SW 1271 (cell line): ENCODE data around the gene IL1RL1.
A peak's percentile ranks its signal among the peaks of the same experiment; 100 is the strongest.

Experiments used
- DNase-seq, 2 experiments: peaks; one replicate each; lab custom pipeline; 2025; lab: John Stamatoyannopoulos, UW

The IL1RL1 gene

DNA sequence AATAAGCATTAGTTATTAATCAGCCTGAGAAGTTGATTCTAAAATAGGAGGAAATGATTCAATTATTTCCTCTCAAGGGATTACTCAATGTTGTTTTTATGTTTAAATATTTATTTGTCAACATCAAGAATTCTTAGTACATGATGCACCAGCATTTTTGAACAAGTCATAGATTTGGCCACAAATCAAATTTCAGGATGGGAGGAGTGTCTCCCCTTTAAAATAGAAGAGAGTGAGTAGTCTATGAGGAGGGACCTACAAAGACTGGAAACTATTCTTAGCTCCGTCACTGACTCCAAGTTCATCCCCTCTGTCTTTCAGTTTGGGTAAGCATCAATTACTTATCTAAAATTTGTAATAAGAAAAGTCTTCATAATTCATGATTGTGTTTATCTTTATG, 25.6 kb downstream of the IL1RL1 start:
- DNase-seq: no peak

DNA sequence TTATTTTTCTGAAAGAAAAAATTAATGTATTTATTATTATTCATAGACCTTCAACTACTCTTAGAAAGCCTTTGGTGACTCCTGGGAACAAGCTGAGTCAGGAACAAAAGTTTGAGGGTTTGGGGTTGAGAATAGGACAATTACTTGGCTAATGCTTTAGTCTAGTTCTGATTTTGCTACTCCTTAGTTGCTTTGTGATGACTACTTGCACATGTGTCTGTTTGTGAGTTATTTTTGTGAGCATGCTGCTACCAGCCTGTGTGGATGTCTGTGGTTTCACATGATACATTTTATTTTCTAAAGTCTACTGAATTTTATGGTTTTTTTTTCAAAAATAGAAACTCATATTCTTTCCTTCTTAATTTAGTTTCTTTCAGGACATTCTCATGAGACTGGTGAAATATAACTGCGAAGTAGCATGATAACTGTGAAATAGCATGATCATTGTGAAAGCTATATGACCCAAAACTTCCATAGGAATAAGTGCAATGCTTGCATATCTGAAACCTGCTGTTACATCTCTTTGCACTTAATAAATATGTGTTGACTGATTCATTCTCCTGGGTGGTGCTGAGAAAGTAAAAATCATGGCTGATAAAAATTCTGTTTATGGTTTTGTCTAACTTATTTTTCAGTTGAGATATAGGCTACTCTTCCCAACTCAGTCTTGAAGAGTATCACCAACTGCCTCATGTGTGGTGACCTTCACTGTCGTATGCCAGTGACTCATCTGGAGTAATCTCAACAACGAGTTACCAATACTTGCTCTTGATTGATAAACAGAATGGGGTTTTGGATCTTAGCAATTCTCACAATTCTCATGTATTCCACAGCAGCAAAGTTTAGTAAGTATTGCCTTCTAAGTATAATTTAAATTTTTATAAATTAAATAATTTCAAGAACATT, 26.4 kb downstream of the IL1RL1 start:
- no peak for DNase-seq

DNA sequence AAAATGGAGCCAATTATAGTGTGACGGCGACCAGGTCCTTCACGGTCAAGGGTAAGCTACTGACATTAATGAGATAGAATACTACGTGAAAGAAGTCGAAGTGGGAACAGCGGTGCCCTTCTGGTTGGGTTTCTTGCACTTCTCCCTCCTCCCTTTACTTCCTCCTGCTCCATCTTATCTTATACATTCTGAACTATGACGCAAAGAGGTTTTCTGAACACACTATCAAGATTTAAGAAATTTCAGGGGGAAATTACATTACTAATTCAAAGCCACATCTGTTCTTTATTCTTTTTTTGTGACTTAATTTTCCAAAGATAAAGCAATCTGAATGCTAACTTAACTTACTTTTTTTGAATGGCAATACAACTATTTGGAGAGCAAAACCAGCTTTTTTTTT, 29.4 kb downstream of the IL1RL1 start:
- DNase-seq: no peak

DNA sequence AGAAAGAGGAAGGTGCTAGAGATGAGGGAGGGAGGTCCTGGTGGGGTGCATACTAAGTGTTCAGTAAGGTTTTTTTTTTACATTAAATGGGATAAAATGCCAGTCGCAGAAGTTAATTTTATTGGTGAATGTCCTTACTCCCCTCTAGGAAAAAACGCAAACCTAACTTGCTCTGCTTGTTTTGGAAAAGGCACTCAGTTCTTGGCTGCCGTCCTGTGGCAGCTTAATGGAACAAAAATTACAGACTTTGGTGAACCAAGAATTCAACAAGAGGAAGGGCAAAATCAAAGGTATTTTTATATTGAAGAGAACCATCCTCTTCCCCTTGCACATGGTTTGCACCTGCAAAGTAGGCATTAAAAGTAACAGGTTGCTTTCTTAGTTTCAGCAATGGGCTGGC, 31.5 kb downstream of the IL1RL1 start:
- no peak for DNase-seq

DNA sequence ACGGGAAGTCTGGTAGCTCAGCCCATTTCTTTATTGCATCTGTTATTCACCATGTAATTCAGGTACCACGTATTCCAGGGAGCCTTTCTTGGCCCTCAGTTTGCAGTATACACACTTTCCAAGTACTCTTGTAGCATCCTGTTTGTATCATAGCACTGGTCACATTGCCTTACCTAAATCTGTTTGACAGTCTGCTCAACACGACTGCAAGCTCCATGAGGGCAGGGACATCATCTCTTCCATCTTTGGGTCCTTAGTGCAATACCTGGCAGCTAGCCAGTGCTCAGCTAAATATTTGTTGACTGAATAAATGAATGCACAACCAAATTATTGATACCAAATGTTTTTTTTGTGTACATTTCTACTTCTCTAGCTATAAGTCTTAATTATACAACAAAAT, 33.0 kb downstream of the IL1RL1 start:
- DNase-seq: no peak

DNA sequence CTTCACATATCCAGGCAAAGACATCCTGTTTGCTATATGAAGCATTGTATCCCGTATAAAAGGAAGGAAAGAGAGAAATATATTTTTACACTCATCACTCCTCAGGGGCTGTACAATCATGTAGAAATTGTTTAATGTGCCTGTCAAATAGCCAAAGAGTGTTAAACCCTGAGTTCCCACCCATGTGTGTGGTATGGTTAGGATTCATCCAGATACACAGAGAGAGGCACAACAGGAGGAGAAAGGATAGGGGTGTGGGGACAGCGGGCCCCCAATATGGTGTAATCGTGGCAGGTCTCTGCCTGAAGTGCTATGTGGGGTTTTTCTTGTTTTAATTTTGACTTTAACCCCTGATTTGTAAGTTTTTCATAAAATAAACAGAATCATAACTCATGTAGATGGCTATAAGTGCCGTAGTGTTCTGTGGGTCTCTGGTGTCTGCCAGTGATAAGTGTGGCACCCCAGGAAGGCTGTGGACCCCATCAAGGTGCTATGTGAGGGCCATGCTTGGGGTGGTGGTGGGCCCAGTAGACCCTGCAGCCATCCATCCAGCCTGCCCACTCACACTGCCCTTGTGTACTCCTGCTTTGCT, 34.1 kb downstream of the IL1RL1 start:
- no peak for DNase-seq

DNA sequence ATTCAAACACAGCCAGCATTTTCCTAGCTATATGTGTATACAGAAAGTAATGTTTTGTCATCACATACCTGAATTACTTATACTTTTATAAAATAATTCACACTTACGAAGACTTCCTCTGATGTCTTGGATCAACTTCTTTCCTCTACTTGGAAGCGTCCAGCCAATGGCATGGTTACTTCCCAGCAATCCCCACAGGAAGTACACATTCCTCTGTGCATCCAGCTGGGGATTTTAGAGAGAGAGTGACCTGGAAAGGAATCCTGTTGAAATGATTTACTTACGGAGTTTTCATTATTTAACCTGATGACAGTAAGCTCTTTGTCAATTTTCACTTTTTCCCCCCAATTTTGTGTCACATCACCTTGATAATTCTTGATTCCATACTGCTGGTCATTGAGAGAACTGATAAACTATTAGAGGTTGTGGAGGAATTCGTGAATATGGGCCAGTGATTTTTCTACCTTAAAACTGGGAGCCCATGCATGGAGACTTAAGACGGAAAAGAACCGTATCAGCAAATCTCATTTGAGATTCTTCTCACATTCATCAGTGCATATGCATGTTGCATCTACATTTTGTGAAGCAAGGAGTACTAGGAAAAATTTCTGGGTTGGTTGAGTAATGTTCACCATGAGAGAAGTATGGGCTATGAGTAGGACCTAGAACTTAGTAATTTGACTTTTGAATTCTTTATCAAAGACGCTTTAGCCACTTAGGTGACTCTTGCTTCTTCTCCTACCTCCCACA, 35.2 kb downstream of the IL1RL1 start:
- no peak for DNase-seq

DNA sequence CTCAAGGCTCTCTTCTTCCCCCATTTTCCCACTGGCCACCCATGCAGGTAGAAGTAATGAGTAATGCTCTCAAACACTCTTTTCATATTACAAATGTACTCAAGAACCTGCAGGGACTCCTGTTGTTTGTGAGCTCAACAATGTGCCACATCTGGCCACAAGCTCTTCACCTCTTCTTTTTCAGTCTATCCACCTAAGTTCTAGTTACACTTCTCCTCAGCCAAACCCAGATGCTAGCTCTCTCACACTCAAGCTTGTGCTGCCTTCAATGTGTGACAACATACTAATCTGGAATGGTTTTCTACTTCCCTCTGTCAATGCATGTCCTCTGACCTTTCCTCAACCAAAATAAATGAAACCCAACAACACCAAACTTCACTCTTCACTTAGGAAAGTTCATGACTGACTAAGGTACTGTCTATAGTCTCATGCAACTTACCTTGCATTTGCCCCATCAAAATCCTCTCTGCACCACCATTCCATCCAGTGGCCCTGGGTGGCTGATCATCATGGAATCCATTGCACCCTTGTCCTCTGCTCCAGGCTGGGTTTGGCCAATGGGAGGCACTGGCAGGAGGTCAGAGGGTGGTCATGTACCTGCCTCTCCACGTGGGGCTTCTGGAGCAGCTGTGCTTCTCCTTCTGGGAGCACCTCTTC, 38.9 kb downstream of the IL1RL1 start:
- DNase-seq: no peak

DNA sequence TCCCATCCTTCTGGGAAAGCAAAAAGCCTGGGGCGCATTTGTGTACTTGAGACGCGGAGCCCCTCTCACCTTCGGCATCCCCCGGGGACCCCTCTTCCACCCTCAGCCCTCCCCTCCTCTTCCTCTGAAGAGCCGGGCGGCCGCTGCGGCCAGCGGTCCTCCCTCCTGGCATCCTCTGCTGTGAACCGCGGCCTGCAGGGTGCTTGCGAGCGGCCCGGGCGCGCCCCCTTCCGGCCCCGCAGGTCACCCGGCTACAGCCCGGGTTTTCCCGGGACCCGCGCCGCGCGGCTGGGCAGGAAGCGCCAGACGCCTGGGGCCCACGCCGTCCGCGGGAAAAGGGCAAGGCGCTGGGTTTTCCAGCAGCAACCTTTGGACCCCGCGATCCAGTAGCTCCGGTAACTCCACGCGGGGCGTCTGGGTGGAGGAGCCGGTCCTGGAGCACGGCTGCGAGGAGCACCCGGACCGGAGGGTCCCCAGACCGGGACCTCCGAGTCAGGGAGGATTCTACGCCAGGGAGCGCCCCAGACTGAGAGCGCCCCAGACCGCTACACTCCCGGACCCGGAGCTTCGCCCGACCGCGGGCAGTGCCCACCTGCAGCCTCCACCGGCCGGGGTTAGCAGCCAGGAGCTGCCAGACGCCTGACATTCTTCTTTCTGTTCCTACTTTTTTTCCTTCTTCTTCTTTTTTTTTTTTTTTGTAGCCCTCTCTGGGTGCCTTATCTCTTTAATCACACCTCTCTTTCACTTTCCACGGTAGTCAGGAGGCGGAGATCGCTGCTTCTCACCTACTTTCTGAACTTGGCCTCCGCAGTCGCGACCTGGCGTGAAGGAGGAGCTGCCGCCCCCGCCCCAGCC, 44.4 kb downstream of the IL1RL1 start, which contains the start of gene IL18R1:
IL18R1 (plus strand) TSS at position 271 of the 855 bp plus-strand sequence. CDS start 6,865 bp downstream, outside the sequence.
- DNase-seq: peak; percentile 27 to 68

DNA sequence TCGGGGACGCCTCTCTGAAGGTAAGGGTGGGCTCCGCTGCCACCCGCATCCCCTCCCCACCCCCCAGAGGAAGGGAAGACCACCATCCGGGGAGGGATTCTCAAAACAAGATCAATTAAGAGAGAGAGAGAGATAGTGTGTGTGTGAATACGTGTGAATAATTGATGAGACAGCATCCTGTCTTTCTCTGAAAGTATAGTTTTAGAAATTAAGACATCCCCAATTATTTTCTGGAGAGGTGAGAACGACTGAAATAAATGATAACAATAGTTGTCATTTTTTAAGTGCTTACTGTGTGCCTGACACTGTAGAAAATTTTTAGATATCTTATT, 45.0 kb downstream of the IL1RL1 start:
- no peak for DNase-seq

DNA sequence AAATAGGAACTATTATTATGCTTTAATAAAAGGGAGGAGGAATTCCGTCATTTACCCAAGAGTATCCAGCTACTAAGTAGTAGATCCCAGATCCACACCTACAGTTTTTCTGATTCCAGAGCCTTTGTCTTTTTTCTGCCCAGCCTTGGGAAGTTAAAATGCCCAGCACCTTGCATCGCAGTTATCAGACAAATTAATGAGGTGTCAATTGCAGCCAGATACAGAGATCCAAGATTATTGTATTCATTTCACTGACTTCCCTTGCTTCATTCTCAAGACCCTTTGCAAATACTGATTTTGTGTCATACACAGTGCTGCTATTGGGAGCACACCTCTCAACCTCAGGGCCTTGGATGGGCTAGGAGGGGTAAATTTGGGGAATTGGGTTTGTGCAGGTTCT, 45.4 kb downstream of the IL1RL1 start:
- no peak for DNase-seq

DNA sequence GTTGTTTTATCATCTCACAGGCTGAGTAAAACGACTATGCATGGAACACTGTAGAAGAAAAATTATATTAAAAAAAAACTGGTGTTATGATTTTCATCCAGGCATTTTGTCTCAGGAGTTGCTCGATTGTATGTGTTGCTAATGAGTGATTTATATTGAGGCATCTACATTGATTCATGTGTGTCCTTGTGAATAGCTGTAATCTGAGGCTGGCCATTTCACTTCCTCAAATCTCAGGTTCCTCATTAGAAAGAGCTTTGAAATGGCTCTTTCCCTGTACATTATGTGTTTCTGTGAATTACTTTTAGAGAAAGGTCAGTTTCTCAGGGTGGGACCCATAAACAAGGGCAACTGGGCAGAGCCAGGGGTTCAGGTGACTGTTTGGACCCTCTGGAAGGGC, 46.6 kb downstream of the IL1RL1 start:
- no peak for DNase-seq

DNA sequence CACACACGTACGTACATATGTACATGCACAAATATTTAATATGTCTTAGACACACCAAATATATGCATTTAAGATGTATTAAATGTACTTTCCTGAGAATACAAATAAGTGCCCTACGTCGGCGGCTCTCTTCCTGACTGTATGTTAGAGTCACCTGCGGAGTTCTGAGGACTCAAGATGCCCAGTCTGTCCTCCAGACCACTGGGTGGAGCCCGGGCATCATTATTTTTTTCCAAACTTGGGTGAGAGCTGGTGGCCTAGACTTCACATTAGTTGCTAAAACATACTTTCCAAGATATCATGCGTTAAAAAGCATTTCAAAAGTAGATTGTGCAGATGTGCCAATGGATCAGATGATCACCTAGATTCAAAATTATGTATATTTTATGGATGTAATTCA, 47.1 kb downstream of the IL1RL1 start:
- DNase-seq: no peak

DNA sequence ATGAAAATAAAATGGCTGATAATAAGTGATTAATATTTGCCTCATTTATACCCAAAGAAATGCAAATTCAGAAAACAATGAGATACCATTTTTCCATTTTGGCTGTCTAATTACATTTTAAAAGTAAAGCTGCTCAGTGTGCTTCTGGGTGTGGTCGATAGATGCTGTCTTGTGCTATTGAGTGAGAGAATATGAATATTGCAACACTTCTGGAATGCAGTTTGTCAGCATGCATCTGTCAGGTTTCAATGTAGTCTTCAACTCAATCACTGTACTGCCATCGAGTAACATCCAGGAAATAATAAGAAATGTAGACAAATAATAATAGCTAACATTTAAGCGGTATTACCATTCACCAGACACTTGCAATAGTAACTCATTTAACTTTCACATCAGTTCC, 48.2 kb downstream of the IL1RL1 start:
- DNase-seq: no peak

DNA sequence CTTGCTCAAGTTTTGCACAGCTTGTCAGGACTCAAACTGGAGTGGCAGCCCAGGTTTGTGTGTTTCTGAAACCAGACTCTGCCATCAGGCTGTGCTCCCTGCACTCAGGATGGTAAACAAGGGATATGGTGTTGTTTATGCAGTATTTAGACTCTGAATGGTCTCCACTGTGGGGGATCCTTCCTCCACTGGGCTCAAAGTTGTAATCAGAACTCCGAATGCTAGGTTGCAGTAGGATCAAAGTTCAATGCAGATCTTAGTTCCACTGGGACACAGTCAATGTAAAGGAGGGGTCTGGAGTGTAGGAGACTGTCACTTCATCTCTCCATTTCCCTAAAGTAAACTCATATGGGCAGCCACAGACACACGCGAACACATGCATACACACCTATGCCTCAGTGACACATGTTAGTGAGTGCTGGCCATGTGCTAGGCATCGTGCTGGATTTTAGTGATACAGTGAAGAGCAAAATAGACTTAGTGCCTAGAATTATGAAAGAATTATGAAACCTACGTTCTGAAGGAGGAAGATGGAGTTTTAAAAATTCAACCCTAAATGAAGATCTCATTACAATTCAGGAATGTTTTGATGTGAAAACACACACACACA, 50.4 kb downstream of the IL1RL1 start:
- no peak for DNase-seq

DNA sequence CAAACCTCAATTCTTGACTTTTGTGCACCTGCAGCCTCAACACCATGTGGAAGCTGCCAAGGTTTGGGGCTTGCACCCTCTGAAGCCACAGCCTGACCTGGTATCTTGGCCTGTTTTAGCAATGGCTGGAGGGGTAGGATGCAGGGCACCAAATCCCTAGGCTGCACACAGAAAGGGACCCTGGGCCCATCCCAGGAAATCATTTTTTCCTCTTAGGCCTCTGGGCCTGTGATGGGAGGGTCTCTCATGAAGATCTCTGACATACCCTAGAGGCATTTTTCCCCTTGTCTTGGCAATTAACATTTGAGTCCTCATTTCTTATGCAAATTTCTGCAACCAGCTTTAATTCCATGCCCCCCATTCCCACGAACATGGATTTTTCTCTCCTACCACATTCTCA, 54.4 kb downstream of the IL1RL1 start:
- no peak for DNase-seq

DNA sequence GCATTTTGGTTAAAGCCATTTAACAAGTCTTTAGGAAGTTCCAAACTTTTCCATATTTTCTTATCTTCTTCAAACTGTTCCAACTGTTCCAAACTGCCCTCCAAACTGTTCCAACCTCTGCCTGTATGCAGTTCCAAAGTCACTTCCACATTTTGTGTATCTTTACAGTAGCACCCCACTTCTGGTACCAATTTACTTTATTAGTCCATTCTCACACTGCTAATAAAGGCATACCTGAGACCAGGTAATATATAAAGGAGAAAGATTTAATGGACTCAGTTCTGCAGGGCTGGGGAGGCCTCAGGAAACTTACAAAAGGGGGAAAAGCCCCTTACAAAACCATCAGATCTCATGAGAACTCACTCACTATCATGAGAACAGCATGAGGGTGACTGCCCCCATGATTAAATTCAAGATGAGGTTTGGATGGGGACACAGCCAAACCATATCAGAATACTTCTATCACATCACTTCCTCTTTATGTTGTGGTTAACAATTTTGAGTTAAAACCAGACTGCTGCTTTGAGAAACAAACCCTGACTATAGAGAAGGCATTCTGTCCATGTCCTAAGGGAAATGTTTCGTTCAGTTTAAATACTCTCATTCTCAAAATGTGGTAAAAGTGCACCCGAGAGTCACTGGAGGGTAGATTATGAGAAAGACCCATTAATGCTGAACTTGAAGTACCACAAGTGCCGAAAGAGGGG, 55.2 kb downstream of the IL1RL1 start:
- DNase-seq: no peak

DNA sequence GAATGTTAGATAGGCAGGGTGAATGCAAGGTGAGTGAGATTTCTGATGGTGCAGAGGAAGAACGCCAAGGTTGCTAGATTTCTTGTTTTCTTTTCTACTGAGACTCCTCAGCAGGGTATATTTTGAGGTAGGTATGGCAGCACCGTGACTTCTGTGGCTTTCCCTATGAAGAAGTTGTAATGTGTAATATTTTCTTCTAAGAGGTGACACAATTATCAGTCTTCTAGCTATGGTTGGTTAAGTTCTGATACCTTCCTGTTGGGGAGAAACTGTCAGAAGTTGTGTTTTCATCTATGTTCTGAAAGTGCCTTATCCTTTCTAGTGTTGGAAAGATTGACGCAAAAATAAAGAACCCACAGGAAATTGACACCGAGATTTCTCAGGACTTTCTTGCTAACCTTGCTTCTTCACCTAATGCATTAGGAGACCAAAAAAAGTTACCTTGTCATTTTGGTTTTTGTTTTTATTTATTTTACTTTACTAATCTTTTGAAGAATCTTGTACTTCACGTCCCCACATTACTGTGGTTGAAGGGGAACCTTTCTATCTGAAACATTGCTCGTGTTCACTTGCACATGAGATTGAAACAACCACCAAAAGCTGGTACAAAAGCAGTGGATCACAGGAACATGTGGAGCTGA, 56.1 kb downstream of the IL1RL1 start:
- no peak for DNase-seq

DNA sequence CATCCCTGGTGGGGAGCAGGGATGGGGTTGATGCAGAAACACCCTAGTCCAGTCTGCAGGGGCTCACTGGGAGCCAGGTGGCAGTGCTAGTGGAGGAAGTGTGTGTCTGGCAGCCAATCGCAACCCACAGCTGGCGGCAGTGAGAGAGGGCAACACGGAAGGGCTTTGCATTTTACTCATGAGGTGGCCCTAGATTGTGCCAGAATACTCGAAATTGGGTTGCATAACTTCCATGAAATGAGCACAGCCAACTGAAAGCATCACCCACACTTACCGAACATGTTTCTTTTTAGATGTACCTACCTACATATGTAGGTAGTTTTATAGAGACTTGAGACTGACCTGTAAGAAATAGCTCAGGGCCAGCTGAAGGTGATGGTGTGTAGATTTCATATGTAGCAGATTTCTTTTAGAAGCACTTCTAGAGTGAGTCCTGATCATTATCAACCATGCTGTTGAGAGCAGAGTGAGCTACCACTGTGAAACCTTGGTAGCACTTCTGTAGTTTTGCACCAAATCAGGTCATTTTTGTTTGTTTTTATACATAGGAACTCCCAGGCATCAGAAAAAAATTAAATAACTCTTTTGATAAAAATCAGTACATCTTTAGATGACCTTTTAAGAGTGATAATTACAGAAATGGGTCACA, 57.2 kb downstream of the IL1RL1 start:
- no peak for DNase-seq
